Keratinocyte (primary cell): ENCODE measurements around the gene ELMOD2. TPM values are rescaled to one million over a fixed set of nuclear protein-coding genes. Genes with fewer than 3 reads are reported as not detected.

Experiments
- DNase-seq: peaks from one replicate; pipeline ENCODE4 v3.0.0-alpha.2; 2011; ENCODE audit warnings: low read depth, missing footprints, low spot score
- FAIRE-seq: peaks from 2 replicates; lab custom pipeline; 2011; peaks lifted over from hg19 to GRCh38; lab: Jason Lieb, UNC
- H2AFZ ChIP-seq: 2 replicates; pipeline ENCODE4 v1.6.0; 2012; ENCODE audit warnings: low read length, control low read depth, inconsistent platforms; ENCODE audit not compliant: control insufficient read depth
- H3K27ac ChIP-seq: 2 replicates; pipeline ENCODE4 v1.5.1; 2011; ENCODE audit warnings: low read length; ENCODE audit not compliant: control insufficient read depth, insufficient read depth
- H3K27me3 ChIP-seq: 3 replicates; pipeline ENCODE4 v1.6.0; 2011; ENCODE audit warnings: low read length; ENCODE audit not compliant: control insufficient read depth, insufficient read depth; ENCODE audit errors: extremely low read depth
- H3K36me3 ChIP-seq, 2 experiments: 2 replicates in 1 of 2; 3 replicates in 1 of 2; pipeline ENCODE4 v1.5.1; 2011; ENCODE audit warnings: low read length in 2 of 2, mild to moderate bottlenecking in 1 of 2; ENCODE audit not compliant: control insufficient read depth in 2 of 2, insufficient read depth in 2 of 2; ENCODE audit errors: extremely low read depth in 1 of 2
- H3K4me1 ChIP-seq: 3 replicates; pipeline ENCODE4 v1.5.1; 2011; ENCODE audit warnings: low read length; ENCODE audit not compliant: control insufficient read depth, insufficient read depth; ENCODE audit errors: extremely low read depth
- H3K4me2 ChIP-seq: 3 replicates; pipeline ENCODE4 v1.6.0; 2011; ENCODE audit warnings: low read depth, low read length; ENCODE audit not compliant: control insufficient read depth, insufficient read depth; ENCODE audit errors: extremely low read depth
- H3K4me3 ChIP-seq, 3 experiments: fragments of 200-600 bp in 1 of 3; sonication (generic) in 1 of 3; 2 replicates in 2 of 3; 3 replicates in 1 of 3; pipeline ENCODE4 v1.5.1; 2011 to 2016; ENCODE audit warnings: low read length in 3 of 3, mild to moderate bottlenecking in 3 of 3, control low read depth in 2 of 3, inconsistent platforms in 1 of 3, low read depth in 1 of 3, mixed read lengths in 1 of 3, mixed run types in 1 of 3, moderate library complexity in 1 of 3; ENCODE audit not compliant: control insufficient read depth in 2 of 3, insufficient read depth in 2 of 3; ENCODE audit errors: extremely low read depth in 1 of 3
- H3K79me2 ChIP-seq: 2 replicates; pipeline ENCODE4 v1.6.0; 2012; ENCODE audit warnings: low read length; ENCODE audit not compliant: control insufficient read depth, insufficient read depth
- H3K9ac ChIP-seq: 3 replicates; pipeline ENCODE4 v1.6.0; 2011; ENCODE audit warnings: low read length; ENCODE audit not compliant: control insufficient read depth, insufficient read depth; ENCODE audit errors: extremely low read depth
- H3K9me1 ChIP-seq: 3 replicates; pipeline ENCODE4 v1.6.0; 2011; ENCODE audit warnings: low read length; ENCODE audit not compliant: control insufficient read depth, insufficient read depth; ENCODE audit errors: extremely low read depth
- H3K9me3 ChIP-seq: 2 replicates; pipeline ENCODE4 v1.5.1; 2012; ENCODE audit warnings: low read depth, low read length; ENCODE audit not compliant: control insufficient read depth
- H4K20me1 ChIP-seq: 3 replicates; pipeline ENCODE4 v1.6.0; 2011; ENCODE audit warnings: low read length; ENCODE audit not compliant: control insufficient read depth, insufficient read depth; ENCODE audit errors: extremely low read depth
- CTCF ChIP-seq, 3 experiments: IDR thresholded peaks in 1 of 3; conservative IDR thresholded peaks in 1 of 3; optimal IDR thresholded peaks in 1 of 3; 2 replicates in 2 of 3; 3 replicates in 1 of 3; pipeline versions ENCODE3 to v1.5.1; 2011; ENCODE audit warnings: low read length in 3 of 3, mild to moderate bottlenecking in 3 of 3, moderate library complexity in 2 of 3, control low read depth in 1 of 3, inconsistent platforms in 1 of 3; ENCODE audit not compliant: insufficient read depth in 2 of 3; ENCODE audit errors: extremely low read depth in 1 of 3
- EZH2 ChIP-seq: IDR thresholded peaks from one replicate; pipeline ENCODE4 v1.6.1; 2012; ENCODE audit warnings: inconsistent platforms, mild to moderate bottlenecking, low read length, moderate library complexity
- dilution Hi-C: fragments of 300-500 bp; cut with MboI; formaldehyde crosslinking; loops from one replicate; pipeline ENCODE4 v1.7.0; 2020; ENCODE audit warnings: low sequenced_read_pairs; ENCODE audit not compliant: extremely low pct_ligation_motif_present
- polyA plus RNA-seq, 5 experiments: library from polyadenylated mRNA; depleted of rRNA in 3 of 5; stranded (reverse) in 3 of 5; stranded (forward) in 1 of 5; unstranded in 1 of 5; fragments of >200 nt; gene quantifications; 1 replicate in 1 of 5; 2 replicates in 3 of 5; 3 replicates in 1 of 5; pipeline versions ENCODE4 v1.2.1 to v1.2.3, GENCODE V29; 2011 to 2012; ENCODE audit warnings: missing spikeins in 2 of 5, low read depth in 1 of 5, low replicate concordance in 1 of 5

Gene ELMOD2
- polyA plus RNA-seq, 1 donor (not counting 4 experiments of a cell fraction or from before 2014, with no cell fraction given), result 21.9 TPM

- no peaks in the 10 kb centered on the region for H3K9me3 ChIP-seq
- H3K4me3 ChIP-seq, result no peak within 1 kb of the TSS
- no peaks in the 10 kb centered on the region for H3K36me3 ChIP-seq
- H2AFZ ChIP-seq, result no peak within 1 kb of the TSS
- FAIRE-seq (no peak), DNase-seq (no peak)
- no peaks in the 10 kb centered on the region for H3K4me1 ChIP-seq
- TF ChIP-seq EZH2, result peak; percentile 95
- TF ChIP-seq CTCF (optimal IDR thresholded peaks at IDR 0.05 in 1 of 3, IDR thresholded peaks at IDR 0.05 in 1 of 3, conservative IDR thresholded peaks at IDR 0.05 in 1 of 3; ENCODE audit: extremely low read depth in 1 of 3, insufficient read depth in 2 of 3, low read length in 3 of 3), result no peak
- H4K20me1 ChIP-seq, result no peaks in the 10 kb centered on the region
- dilution Hi-C loops, result no loop called here
- no peak within 1 kb of the TSS for H3K4me2 ChIP-seq
- peaks cover 40% of the 10 kb centered on the region for H3K27me3 ChIP-seq
- H3K9me1 ChIP-seq, result no peaks in the 10 kb centered on the region
- no peak within 1 kb of the TSS for H3K9ac ChIP-seq
- H3K79me2 ChIP-seq, result no peaks in the 10 kb centered on the region
- no peak within 1 kb of the TSS for H3K27ac ChIP-seq
Observed at GRCh38 chr4:140497747-140498636, 26.0 kb upstream of the ELMOD2 start, which contains the start of gene MGAT4D. Gene MGAT4D (minus strand): TSS chr4:140498293. CDS start chr4:140498222, 71 bp downstream.

- Histone ChIP-seq H2AFZ (no peak overlapping the region), H3K9me3 (no peaks in the 10 kb centered on the region), H3K9ac (no peak overlapping the region), H4K20me1 (no peaks in the 10 kb centered on the region), H3K4me2 (no peak overlapping the region), H3K79me2 (no peaks in the 10 kb centered on the region), H3K27ac (no peak overlapping the region), H3K4me3 (no peak overlapping the region), H3K4me1 (no peaks in the 10 kb centered on the region), H3K9me1 (no peaks in the 10 kb centered on the region), H3K36me3 (no peaks in the 10 kb centered on the region), H3K27me3 (peaks cover 40% of the 10 kb centered on the region)
- no peak for TF ChIP-seq CTCF (optimal IDR thresholded peaks at IDR 0.05 in 1 of 3, IDR thresholded peaks at IDR 0.05 in 1 of 3, conservative IDR thresholded peaks at IDR 0.05 in 1 of 3; ENCODE audit: extremely low read depth in 1 of 3, insufficient read depth in 2 of 3, low read length in 3 of 3)
- TF ChIP-seq EZH2, result no peak
- no peak for DNase-seq
- dilution Hi-C loops, result no loop called here
- FAIRE-seq, result no peak
Observed at GRCh38 chr4:140499391-140499790, 24.6 kb upstream of the ELMOD2 start.
